Parathyroid adenoma (tissue), 2 donors: ENCODE data around the gene FLCN.

Experiments
- H2AFZ ChIP-seq: fragments of 300-600 bp; sonication (generic); one replicate; pipeline ENCODE4 v1.7.0; 2017; ENCODE audit warnings: antibody characterized with exemption, mild to moderate bottlenecking
- H3K27ac ChIP-seq: fragments of 300-600 bp; sonication (generic); one replicate; pipeline ENCODE4 v1.7.0; 2017
- H3K27me3 ChIP-seq: fragments of 300-600 bp; sonication (generic); one replicate; pipeline ENCODE4 v1.7.0; 2017; ENCODE audit warnings: low read length; ENCODE audit not compliant: control insufficient read depth, insufficient read depth
- H3K36me3 ChIP-seq: fragments of 300-600 bp; sonication (generic); one replicate; pipeline ENCODE4 v1.7.0; 2017; ENCODE audit warnings: low read length; ENCODE audit not compliant: control insufficient read depth, insufficient read depth
- H3K4me1 ChIP-seq: fragments of 300-600 bp; sonication (generic); one replicate; pipeline ENCODE4 v1.7.0; 2017; ENCODE audit warnings: control low read depth
- H3K4me2 ChIP-seq: fragments of 300-600 bp; sonication (generic); one replicate; pipeline ENCODE4 v1.7.0; 2017; ENCODE audit warnings: low read length
- H3K4me3 ChIP-seq: fragments of 300-600 bp; sonication (generic); one replicate; pipeline ENCODE4 v1.7.0; 2017; ENCODE audit warnings: low read depth, low read length
- H3K79me2 ChIP-seq: fragments of 300-600 bp; sonication (generic); one replicate; pipeline ENCODE4 v1.7.0; 2017; ENCODE audit warnings: control low read depth
- H3K9ac ChIP-seq: fragments of 300-600 bp; sonication (generic); one replicate; pipeline ENCODE4 v1.7.0; 2017; ENCODE audit warnings: mild to moderate bottlenecking
- H3K9me3 ChIP-seq: fragments of 300-600 bp; sonication (generic); one replicate; pipeline ENCODE4 v1.7.0; 2017; ENCODE audit warnings: low read length; ENCODE audit not compliant: control insufficient read depth
- CTCF ChIP-seq: fragments of 300-600 bp; sonication (generic); IDR thresholded peaks from one replicate; pipeline ENCODE4 v1.7.0; 2017; ENCODE audit warnings: antibody characterized with exemption, mild to moderate bottlenecking
- donor health status: primary hyperparathyroidism.

Gene FLCN

GRCh38 chr17:17213775-17214174 lies 23.2 kb downstream of the FLCN start:
- Histone ChIP-seq H3K4me2 (no peak overlapping the region), H3K4me1 (no peaks in the 10 kb centered on the region), H3K9ac (no peak overlapping the region), H3K4me3 (no peak overlapping the region), H3K79me2 (no peaks in the 10 kb centered on the region), H3K27ac (no peak overlapping the region), H3K36me3 (no peaks in the 10 kb centered on the region), H2AFZ (no peak overlapping the region), H3K27me3 (no peaks in the 10 kb centered on the region), H3K9me3 (no peaks in the 10 kb centered on the region)
- no peak for TF ChIP-seq CTCF

- no peaks in the 10 kb centered on the region for H3K36me3 ChIP-seq
- no peak for TF ChIP-seq CTCF
- H3K9ac ChIP-seq = no peak overlapping the region
- H3K4me1 ChIP-seq = peaks cover 4% of the 10 kb centered on the region
- no peaks in the 10 kb centered on the region for H3K27me3 ChIP-seq
- no peak overlapping the region for H3K27ac ChIP-seq
- H3K4me3 ChIP-seq = no peak overlapping the region
- H2AFZ ChIP-seq = no peak overlapping the region
- no peak overlapping the region for H3K4me2 ChIP-seq
- H3K9me3 ChIP-seq = no peaks in the 10 kb centered on the region
- H3K79me2 ChIP-seq = no peaks in the 10 kb centered on the region
Observed at GRCh38 chr17:17207998-17208397, 29.0 kb downstream of the FLCN start.

GRCh38 chr17:17206913-17207335 lies 30.0 kb downstream of the FLCN start:
- H3K36me3 ChIP-seq = no peaks in the 10 kb centered on the region
- peak overlapping the region; percentile 81 for H3K27ac ChIP-seq
- no peak overlapping the region for H3K9ac ChIP-seq
- no peak overlapping the region for H3K4me3 ChIP-seq
- no peak for TF ChIP-seq CTCF
- no peaks in the 10 kb centered on the region for H3K79me2 ChIP-seq
- no peaks in the 10 kb centered on the region for H3K27me3 ChIP-seq
- peaks cover 4% of the 10 kb centered on the region for H3K4me1 ChIP-seq
- peak overlapping the region; percentile 17 for H2AFZ ChIP-seq
- no peaks in the 10 kb centered on the region for H3K9me3 ChIP-seq
- no peak overlapping the region for H3K4me2 ChIP-seq

- Histone ChIP-seq H3K4me1 (peaks cover 4% of the 10 kb centered on the region), H3K27ac (peak within 1 kb of the TSS; percentile 81), H3K4me3 (peak within 1 kb of the TSS; percentile 75), H3K9me3 (no peaks in the 10 kb centered on the region), H3K79me2 (no peaks in the 10 kb centered on the region), H2AFZ (peak within 1 kb of the TSS; percentile 91), H3K9ac (no peak within 1 kb of the TSS), H3K4me2 (peak within 1 kb of the TSS; percentile 96), H3K27me3 (no peaks in the 10 kb centered on the region), H3K36me3 (no peaks in the 10 kb centered on the region)
- TF ChIP-seq CTCF = no peak
Observed at GRCh38 chr17:17206124-17206912, 30.6 kb downstream of the FLCN start, which contains the start of gene PLD6. TSS of gene PLD6 (minus strand) at chr17:17206333. CDS start at chr17:17206286, 47 bp downstream.
